BE2C (cell line): ENCODE data around the gene TBATA.

Experiments
- DNase-seq: peaks from one replicate; pipeline ENCODE4 v3.0.0-alpha.2; 2020
- H3K27me3 ChIP-seq: fragments of 250-450 bp; sonication (Bioruptor Pico); 2 replicates; pipeline ENCODE4 v1.5.1; 2020; ENCODE audit warnings: mild to moderate bottlenecking
- H3K36me3 ChIP-seq: fragments of 250-450 bp; sonication (Bioruptor Pico); 2 replicates; pipeline ENCODE4 v1.5.1; 2020; ENCODE audit warnings: mild to moderate bottlenecking
- H3K4me1 ChIP-seq: fragments of 250-450 bp; sonication (Bioruptor Pico); 2 replicates; pipeline ENCODE4 v1.5.1; 2020
- H3K4me3 ChIP-seq: 2 replicates; pipeline ENCODE4 v1.5.1; 2011; ENCODE audit warnings: low read depth, low read length
- H3K9me3 ChIP-seq: fragments of 250-450 bp; sonication (Bioruptor Pico); 2 replicates; pipeline ENCODE4 v1.5.1; 2020
- TF ChIP-seq, protein P1 (sequence below): IDR thresholded peaks from 2 replicates; pipeline ENCODE4 v1.5.1; 2012; ENCODE audit warnings: mild to moderate bottlenecking, low read depth, low read length

TBATA gene

DNA sequence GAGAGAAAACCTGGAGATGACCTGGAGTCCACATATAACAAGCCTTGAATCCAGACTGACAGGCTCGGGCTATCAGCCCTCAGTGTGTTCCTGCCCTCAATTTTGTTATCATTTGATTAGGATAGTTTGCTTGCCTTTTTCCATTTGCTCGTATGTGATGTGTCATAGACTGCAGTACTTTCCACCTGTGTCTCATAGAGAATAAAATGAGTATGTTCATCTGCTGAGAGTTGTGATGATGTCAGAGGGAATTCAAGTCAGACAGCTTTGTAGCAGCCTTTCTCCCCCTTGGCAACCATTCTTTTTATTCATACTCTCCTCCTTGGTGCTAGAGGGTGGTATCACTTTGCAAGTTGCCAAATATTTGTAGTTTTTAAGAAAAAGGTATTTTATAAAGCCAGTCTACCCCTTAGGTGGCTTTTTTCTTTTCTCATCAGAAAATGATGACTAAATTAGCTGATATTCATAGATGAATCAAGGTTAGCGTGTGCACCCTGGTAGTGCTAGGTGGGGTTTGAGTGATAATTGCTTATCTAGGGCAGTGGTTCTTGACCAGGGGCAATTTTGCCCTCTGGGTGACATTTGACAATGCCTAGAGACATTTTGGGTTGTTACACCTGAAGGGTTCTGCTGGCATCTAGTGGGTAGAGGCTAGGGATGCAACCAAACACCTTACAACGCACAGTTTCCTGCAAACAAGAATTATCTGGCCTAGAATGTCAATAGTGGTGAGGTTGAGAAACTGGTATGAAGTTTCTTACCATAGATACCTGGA, 36.0 kb upstream of the TBATA start:
- no peak overlapping the region for H3K4me3 ChIP-seq
- H3K4me1 ChIP-seq = peaks cover 16% of the 10 kb centered on the region
- peaks cover 12% of the 10 kb centered on the region for H3K36me3 ChIP-seq
- H3K9me3 ChIP-seq = no peaks in the 10 kb centered on the region
- DNase-seq = no peak
- H3K27me3 ChIP-seq = no peaks in the 10 kb centered on the region
- TF ChIP-seq, protein P1, sequence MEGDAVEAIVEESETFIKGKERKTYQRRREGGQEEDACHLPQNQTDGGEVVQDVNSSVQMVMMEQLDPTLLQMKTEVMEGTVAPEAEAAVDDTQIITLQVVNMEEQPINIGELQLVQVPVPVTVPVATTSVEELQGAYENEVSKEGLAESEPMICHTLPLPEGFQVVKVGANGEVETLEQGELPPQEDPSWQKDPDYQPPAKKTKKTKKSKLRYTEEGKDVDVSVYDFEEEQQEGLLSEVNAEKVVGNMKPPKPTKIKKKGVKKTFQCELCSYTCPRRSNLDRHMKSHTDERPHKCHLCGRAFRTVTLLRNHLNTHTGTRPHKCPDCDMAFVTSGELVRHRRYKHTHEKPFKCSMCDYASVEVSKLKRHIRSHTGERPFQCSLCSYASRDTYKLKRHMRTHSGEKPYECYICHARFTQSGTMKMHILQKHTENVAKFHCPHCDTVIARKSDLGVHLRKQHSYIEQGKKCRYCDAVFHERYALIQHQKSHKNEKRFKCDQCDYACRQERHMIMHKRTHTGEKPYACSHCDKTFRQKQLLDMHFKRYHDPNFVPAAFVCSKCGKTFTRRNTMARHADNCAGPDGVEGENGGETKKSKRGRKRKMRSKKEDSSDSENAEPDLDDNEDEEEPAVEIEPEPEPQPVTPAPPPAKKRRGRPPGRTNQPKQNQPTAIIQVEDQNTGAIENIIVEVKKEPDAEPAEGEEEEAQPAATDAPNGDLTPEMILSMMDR = peak; percentile 31

GRCh38 chr10:70816220-70816894, 31.2 kb upstream of the TBATA start:
- no peaks in the 10 kb centered on the region for H3K27me3 ChIP-seq
- peak overlapping the region; percentile 89 for H3K4me3 ChIP-seq
- H3K36me3 ChIP-seq = peaks cover 12% of the 10 kb centered on the region
- H3K9me3 ChIP-seq = no peaks in the 10 kb centered on the region
- peak; percentile 76 for DNase-seq
- TF ChIP-seq, protein P1 = no peak
- peaks cover 7% of the 10 kb centered on the region for H3K4me1 ChIP-seq

GRCh38 chr10:70815504-70816219, 30.5 kb upstream of the TBATA start, which contains the start of gene SGPL1:
Gene SGPL1 (plus strand): TSS chr10:70815948. CDS start chr10:70816854, 906 bp downstream.
- DNase-seq = peak; percentile 90
- Histone ChIP-seq H3K9me3 (no peaks in the 10 kb centered on the region), H3K4me1 (peaks cover 3% of the 10 kb centered on the region), H3K27me3 (no peaks in the 10 kb centered on the region), H3K36me3 (peaks cover 9% of the 10 kb centered on the region), H3K4me3 (peak within 1 kb of the TSS; percentile 89)
- TF ChIP-seq, protein P1 = peak; percentile 73

GRCh38 chr10:70814126-70814525, 28.9 kb upstream of the TBATA start:
- H3K4me3 ChIP-seq = no peak overlapping the region
- H3K27me3 ChIP-seq = no peaks in the 10 kb centered on the region
- H3K36me3 ChIP-seq = peaks cover 9% of the 10 kb centered on the region
- TF ChIP-seq, protein P1 = no peak
- H3K4me1 ChIP-seq = peaks cover 3% of the 10 kb centered on the region; the same call in 1 of the 2 replicates
- DNase-seq = no peak
- H3K9me3 ChIP-seq = no peaks in the 10 kb centered on the region

DNA sequence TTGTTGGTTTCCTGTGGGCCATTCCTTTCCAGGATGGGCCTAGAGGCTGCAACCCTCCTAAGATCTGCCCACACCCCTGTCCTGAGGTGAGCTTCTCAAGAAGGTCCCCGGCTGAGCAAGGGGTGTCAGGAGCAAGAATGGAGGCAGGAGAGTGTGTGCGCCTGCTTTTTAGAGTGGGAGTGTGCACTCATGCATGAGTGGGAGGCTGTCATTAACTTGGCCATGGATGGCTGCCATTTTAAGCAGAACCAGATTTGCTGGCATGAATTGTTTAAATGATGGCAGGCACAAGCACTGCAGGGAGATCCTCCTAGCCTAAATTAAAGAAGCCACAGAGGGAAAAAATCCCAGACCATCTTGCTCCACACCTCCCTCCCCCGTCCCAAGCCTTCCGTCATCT, 27.6 kb upstream of the TBATA start:
- TF ChIP-seq, protein P1 = no peak
- H3K4me1 ChIP-seq = peaks cover 3% of the 10 kb centered on the region; the same call in 1 of the 2 replicates
- H3K27me3 ChIP-seq = no peaks in the 10 kb centered on the region
- H3K4me3 ChIP-seq = no peak overlapping the region
- peaks cover 4% of the 10 kb centered on the region; the same call in 1 of the 2 replicates for H3K36me3 ChIP-seq
- no peaks in the 10 kb centered on the region for H3K9me3 ChIP-seq
- no peak for DNase-seq
